Measurements from ENCODE around the gene RTBDN. TPM values are rescaled to one million over a fixed set of nuclear protein-coding genes. Genes with fewer than 3 reads are reported as not detected.

Gene RTBDN
- polyA plus RNA-seq, 1 of the 3 experiments (the other 2 are of a cell fraction), result 0.72 TPM

GRCh38 chr19:12881172-12881808 lies 46.9 kb upstream of the RTBDN start, which contains the start of gene DNASE2 (continued):
- TF ChIP-seq USF1 (IDR thresholded peaks at IDR 0.05; ENCODE audit: borderline replicate concordance, low read depth) (peak; percentile 65; the same call in 1 of the 2 replicates), POLR2AphosphoS5 (IDR thresholded peaks at IDR 0.05; ENCODE audit: low read depth, low read length) (peak; percentile 70), USF2 (IDR thresholded peaks at IDR 0.05; ENCODE audit: borderline replicate concordance, low read depth, low read length) (0 out of 2 replicates have a peak, but pooled peaks have one; percentile 3), RCOR1 (IDR thresholded peaks at IDR 0.05; ENCODE audit: low read length) (0 out of 2 replicates have a peak, but pooled peaks have one; percentile 32), YY1 (IDR thresholded peaks at IDR 0.05; ENCODE audit: low read depth) (no peak), TEAD4 (IDR thresholded peaks at IDR 0.05; ENCODE audit: borderline replicate concordance, insufficient read depth) (no peak), CTCF (IDR thresholded peaks at IDR 0.05) (no peak), GATA2 (CRISPR knock-in tag; IDR thresholded peaks at IDR 0.05) (no peak), MAX (IDR thresholded peaks at IDR 0.05; ENCODE audit: low read depth) (0 out of 2 replicates have a peak, but pooled peaks have one; percentile 46), GABPA (IDR thresholded peaks at IDR 0.05; ENCODE audit: low read depth) (no peak), MEF2A (IDR thresholded peaks at IDR 0.05; ENCODE audit: borderline replicate concordance, low read depth) (no peak), RXRA (IDR thresholded peaks at IDR 0.05; ENCODE audit: borderline replicate concordance, low read depth) (no peak), NRF1 (IDR thresholded peaks at IDR 0.05; ENCODE audit: low read depth, low read length) (peak; percentile 48), IRF3 (IDR thresholded peaks at IDR 0.05; ENCODE audit: low read depth, low read length) (no peak), ZBTB33 (IDR thresholded peaks at IDR 0.05; ENCODE audit: borderline replicate concordance, low read depth) (no peak), NFIC (IDR thresholded peaks at IDR 0.05; ENCODE audit: borderline replicate concordance) (no peak), FOSL2 (IDR thresholded peaks at IDR 0.05; ENCODE audit: borderline replicate concordance, low read depth) (no peak), SMC3 (IDR thresholded peaks at IDR 0.05; ENCODE audit: low read depth, low read length) (no peak), TCF12 (IDR thresholded peaks at IDR 0.05) (peak; percentile 21; the same call in 1 of the 2 replicates), FOXM1 (IDR thresholded peaks at IDR 0.05; ENCODE audit: low read depth) (no peak), RFX5 (IDR thresholded peaks at IDR 0.05; ENCODE audit: low read length) (peak; percentile 95)

Data from SK-N-SH (cell line).